Neural crest cell (in vitro differentiated cells): ENCODE data around the gene DPPA5. TPM values are rescaled to one million over a fixed set of nuclear protein-coding genes. Genes with fewer than 3 reads are reported as not detected.

Source experiments
- DNase-seq: peaks from one replicate; pipeline ENCODE4 v3.0.0; 2021; ENCODE audit warnings: low read depth, mixed read lengths, low spot score
- H3K27ac Mint-ChIP-seq: one replicate; pipeline ENCODE4 v1.8.0; 2021; ENCODE audit warnings: mild to moderate bottlenecking, mixed read lengths; ENCODE audit not compliant: unreplicated experiment
- H3K27me3 Mint-ChIP-seq: 2 replicates; pipeline ENCODE4 v1.8.0; 2021; ENCODE audit warnings: low read depth, mild to moderate bottlenecking, mixed read lengths
- H3K36me3 Mint-ChIP-seq: 2 replicates; pipeline ENCODE4 v1.8.0; 2021; ENCODE audit warnings: low read depth, mild to moderate bottlenecking, mixed read lengths
- H3K4me1 Mint-ChIP-seq: 2 replicates; pipeline ENCODE4 v1.8.0; 2021; ENCODE audit warnings: mixed read lengths
- H3K4me3 Mint-ChIP-seq: one replicate; pipeline ENCODE4 v1.8.0; 2021; ENCODE audit warnings: mild to moderate bottlenecking, mixed read lengths
- H3K9me3 Mint-ChIP-seq: 2 replicates; pipeline ENCODE4 v1.8.0; 2021; ENCODE audit warnings: mixed read lengths
- CTCF ChIP-seq: fragments of 200-600 bp; sonication (generic); conservative IDR thresholded peaks from 2 replicates; pipeline ENCODE4 v1.5.0; 2021; ENCODE audit warnings: antibody characterized with exemption, mild to moderate bottlenecking
- total RNA-seq: library from RNA; stranded (reverse); gene quantifications from 2 replicates; pipeline ENCODE4 v1.2.1, GENCODE V29; 2021

DPPA5 gene
- total RNA-seq, 1 donor from 2014 or later: not detected

GRCh38 chr6:73368675-73369074, 14.6 kb upstream of the DPPA5 start:
- Mint-ChIP-seq H3K27me3 (no peaks in the 10 kb centered on the region), H3K27ac (no peak overlapping the region), H3K36me3 (no peaks in the 10 kb centered on the region), H3K4me3 (no peak overlapping the region), H3K9me3 (no peaks in the 10 kb centered on the region), H3K4me1 (no peaks in the 10 kb centered on the region)
- no peak for TF ChIP-seq CTCF
- no peak for DNase-seq

- H3K4me3 Mint-ChIP-seq: no peak overlapping the region
- no peak overlapping the region for H3K27ac Mint-ChIP-seq
- TF ChIP-seq CTCF: no peak
- DNase-seq: no peak
- H3K27me3 Mint-ChIP-seq: no peaks in the 10 kb centered on the region
- no peaks in the 10 kb centered on the region for H3K9me3 Mint-ChIP-seq
- H3K4me1 Mint-ChIP-seq: no peaks in the 10 kb centered on the region
- no peaks in the 10 kb centered on the region for H3K36me3 Mint-ChIP-seq
Observed at GRCh38 chr6:73367761-73368355, 13.8 kb upstream of the DPPA5 start.

- Mint-ChIP-seq H3K27me3 (no peaks in the 10 kb centered on the region), H3K4me3 (no peak overlapping the region), H3K36me3 (no peaks in the 10 kb centered on the region), H3K9me3 (no peaks in the 10 kb centered on the region), H3K4me1 (no peaks in the 10 kb centered on the region), H3K27ac (no peak overlapping the region)
- no peak for DNase-seq
- no peak for TF ChIP-seq CTCF
Observed at GRCh38 chr6:73364549-73364948, 10.5 kb upstream of the DPPA5 start.

GRCh38 chr6:73364121-73364520, 10.0 kb upstream of the DPPA5 start:
- Mint-ChIP-seq H3K4me1 (no peaks in the 10 kb centered on the region), H3K36me3 (no peaks in the 10 kb centered on the region), H3K27me3 (no peaks in the 10 kb centered on the region), H3K9me3 (no peaks in the 10 kb centered on the region), H3K27ac (no peak overlapping the region), H3K4me3 (no peak overlapping the region)
- TF ChIP-seq CTCF: no peak
- DNase-seq: no peak

GRCh38 chr6:73363537-73363875, 9.4 kb upstream of the DPPA5 start:
- no peak for TF ChIP-seq CTCF
- DNase-seq: no peak
- Mint-ChIP-seq H3K36me3 (no peaks in the 10 kb centered on the region), H3K9me3 (no peaks in the 10 kb centered on the region), H3K4me3 (no peak overlapping the region), H3K27ac (no peak overlapping the region), H3K27me3 (no peaks in the 10 kb centered on the region), H3K4me1 (no peaks in the 10 kb centered on the region)
